ENCODE measurements around the gene PTPN12.

GRCh38 chr7:77566421-77566820 is 29.3 kb downstream of the PTPN12 start:
- TF ChIP-seq CTCF (IDR thresholded peaks at IDR 0.05): no peak
- no peak for TF ChIP-seq POLR2A (IDR thresholded peaks at IDR 0.05)
